HepG2 (cell line): ENCODE data around the gene SDK1.

Experiments used
- IKZF5 ChIP-seq: IDR thresholded peaks from 2 replicates; pipeline ENCODE4 v1.6.1; 2018; ENCODE audit warnings: missing genetic modification reagents, mild to moderate bottlenecking, missing compliant biosample characterization
- MLX ChIP-seq: IDR thresholded peaks from 2 replicates; pipeline ENCODE4 v1.6.1; 2016
- TERF1 ChIP-seq: sonication (generic); formaldehyde crosslinking; IDR thresholded peaks from 2 replicates; pipeline ENCODE4 v1.8.0; 2022; ENCODE audit warnings: mild to moderate bottlenecking, missing genetic modification reagents, moderate library complexity
- ZNF205 ChIP-seq: IDR thresholded peaks from 2 replicates; pipeline ENCODE4 v1.6.1; 2018; ENCODE audit warnings: missing biosample characterization, missing genetic modification reagents
- ZNF792 ChIP-seq: IDR thresholded peaks from 2 replicates; pipeline ENCODE4 v1.6.1; 2016
- TF ChIP-seq, protein P1 (sequence below): sonication (generic); formaldehyde crosslinking; IDR thresholded peaks from 2 replicates; pipeline ENCODE4 v1.8.0; 2022; ENCODE audit warnings: mild to moderate bottlenecking, missing genetic modification reagents; ENCODE audit not compliant: insufficient replicate concordance

DNA sequence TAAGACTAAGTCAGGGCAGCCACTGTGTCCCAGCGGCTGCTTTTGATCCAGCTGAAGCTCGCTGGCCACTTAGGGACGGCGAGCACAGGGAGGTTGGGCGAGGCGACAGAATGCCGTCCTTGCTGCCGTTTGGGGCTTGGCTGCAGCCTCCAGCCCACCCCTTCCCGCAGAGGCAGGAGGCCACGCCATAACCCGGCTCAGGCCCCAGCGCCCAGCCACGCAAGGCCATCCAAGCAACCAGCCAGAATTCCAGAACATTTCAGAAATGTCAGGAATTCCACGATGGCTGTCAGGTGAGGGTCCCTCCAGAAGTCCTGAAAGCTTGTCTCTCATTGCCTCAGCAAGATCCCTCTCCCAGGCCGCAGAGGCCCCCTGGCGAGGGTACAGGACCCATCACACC is 901.9 kb downstream of the SDK1 start:
- no peak for TF ChIP-seq ZNF792
- no peak for TF ChIP-seq MLX (CRISPR knock-in tag)
- TF ChIP-seq TERF1 (CRISPR knock-in tag) = no peak
- TF ChIP-seq IKZF5 (CRISPR knock-in tag) = no peak
- TF ChIP-seq ZNF205 (CRISPR knock-in tag) = no peak
- TF ChIP-seq, protein P1, sequence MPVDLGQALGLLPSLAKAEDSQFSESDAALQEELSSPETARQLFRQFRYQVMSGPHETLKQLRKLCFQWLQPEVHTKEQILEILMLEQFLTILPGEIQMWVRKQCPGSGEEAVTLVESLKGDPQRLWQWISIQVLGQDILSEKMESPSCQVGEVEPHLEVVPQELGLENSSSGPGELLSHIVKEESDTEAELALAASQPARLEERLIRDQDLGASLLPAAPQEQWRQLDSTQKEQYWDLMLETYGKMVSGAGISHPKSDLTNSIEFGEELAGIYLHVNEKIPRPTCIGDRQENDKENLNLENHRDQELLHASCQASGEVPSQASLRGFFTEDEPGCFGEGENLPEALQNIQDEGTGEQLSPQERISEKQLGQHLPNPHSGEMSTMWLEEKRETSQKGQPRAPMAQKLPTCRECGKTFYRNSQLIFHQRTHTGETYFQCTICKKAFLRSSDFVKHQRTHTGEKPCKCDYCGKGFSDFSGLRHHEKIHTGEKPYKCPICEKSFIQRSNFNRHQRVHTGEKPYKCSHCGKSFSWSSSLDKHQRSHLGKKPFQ (CRISPR knock-in tag) = no peak
